ENCODE data around the gene EPAS1.

GRCh38 chr2:46254474-46254873 lies 42.7 kb upstream of the EPAS1 start:
- TF ChIP-seq, protein P1, sequence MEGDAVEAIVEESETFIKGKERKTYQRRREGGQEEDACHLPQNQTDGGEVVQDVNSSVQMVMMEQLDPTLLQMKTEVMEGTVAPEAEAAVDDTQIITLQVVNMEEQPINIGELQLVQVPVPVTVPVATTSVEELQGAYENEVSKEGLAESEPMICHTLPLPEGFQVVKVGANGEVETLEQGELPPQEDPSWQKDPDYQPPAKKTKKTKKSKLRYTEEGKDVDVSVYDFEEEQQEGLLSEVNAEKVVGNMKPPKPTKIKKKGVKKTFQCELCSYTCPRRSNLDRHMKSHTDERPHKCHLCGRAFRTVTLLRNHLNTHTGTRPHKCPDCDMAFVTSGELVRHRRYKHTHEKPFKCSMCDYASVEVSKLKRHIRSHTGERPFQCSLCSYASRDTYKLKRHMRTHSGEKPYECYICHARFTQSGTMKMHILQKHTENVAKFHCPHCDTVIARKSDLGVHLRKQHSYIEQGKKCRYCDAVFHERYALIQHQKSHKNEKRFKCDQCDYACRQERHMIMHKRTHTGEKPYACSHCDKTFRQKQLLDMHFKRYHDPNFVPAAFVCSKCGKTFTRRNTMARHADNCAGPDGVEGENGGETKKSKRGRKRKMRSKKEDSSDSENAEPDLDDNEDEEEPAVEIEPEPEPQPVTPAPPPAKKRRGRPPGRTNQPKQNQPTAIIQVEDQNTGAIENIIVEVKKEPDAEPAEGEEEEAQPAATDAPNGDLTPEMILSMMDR (IDR thresholded peaks at IDR 0.05) = no peak
- no peak for TF ChIP-seq POLR2A (IDR thresholded peaks at IDR 0.05)

Measured in heart left ventricle (tissue), 13 donors.